HEK293 (cell line): ENCODE results near the gene SNAI1.

Source experiments
- CTCF ChIA-PET: fragments of 350-600 bp; formaldehyde crosslinking; extraction: SDS; loops from one replicate; lab custom pipeline; 2021; ENCODE audit warnings: antibody characterized with exemption; lab: Yijun Ruan, JAX
- POLR2A ChIA-PET: fragments of 300-600 bp; formaldehyde crosslinking; extraction: SDS; loops from one replicate; lab custom pipeline; 2020; ENCODE audit warnings: antibody characterized with exemption, inconsistent platforms; lab: Yijun Ruan, JAX
- H3K27ac ChIP-seq: fragments of 200-500 bp; sonication (Bioruptor generic); 2 replicates; pipeline ENCODE4 v1.5.1; 2014; ENCODE audit warnings: low read depth, low read length, control low read depth, inconsistent platforms; ENCODE audit errors: extremely low read depth
- H3K36me3 ChIP-seq, 2 experiments: fragments of 200-500 bp in 1 of 2; sonication (Bioruptor generic) in 1 of 2; 1 replicate in 1 of 2; 2 replicates in 1 of 2; pipeline ENCODE4 v1.5.1; 2014 to 2017; ENCODE audit warnings: inconsistent platforms in 2 of 2, low read length in 2 of 2; ENCODE audit not compliant: control insufficient read depth in 2 of 2, insufficient read depth in 1 of 2
- H3K4me1 ChIP-seq: fragments of 200-500 bp; sonication (Bioruptor generic); 2 replicates; pipeline ENCODE4 v1.5.1; 2014; ENCODE audit warnings: mild to moderate bottlenecking, low read length, inconsistent platforms; ENCODE audit not compliant: control insufficient read depth, insufficient read depth
- H3K4me3 ChIP-seq: 2 replicates; pipeline ENCODE4 v1.5.1; 2011; ENCODE audit warnings: low read depth, mild to moderate bottlenecking, control low read depth, low read length, moderate library complexity
- H3K9me3 ChIP-seq: fragments of 200-500 bp; sonication (Bioruptor generic); 2 replicates; pipeline ENCODE4 v1.5.1; 2014; ENCODE audit warnings: low read depth, low read length, inconsistent platforms; ENCODE audit not compliant: control insufficient read depth, insufficient read depth
- KLF1 ChIP-seq: fragments of 450-650 bp; formaldehyde crosslinking; IDR thresholded peaks from 2 replicates; pipeline ENCODE4 v1.5.1; 2016; ENCODE audit warnings: missing biosample characterization, missing genetic modification characterization
- SCRT2 ChIP-seq: fragments of 450-650 bp; formaldehyde crosslinking; IDR thresholded peaks from 2 replicates; pipeline ENCODE4 v1.5.1; 2016; ENCODE audit warnings: missing biosample characterization, missing genetic modification characterization
- SP7 ChIP-seq: fragments of 450-650 bp; formaldehyde crosslinking; IDR thresholded peaks from 2 replicates; pipeline ENCODE4 v1.5.1; 2016; ENCODE audit warnings: missing biosample characterization, missing genetic modification characterization
- TSHZ1 ChIP-seq: fragments of 450-650 bp; formaldehyde crosslinking; IDR thresholded peaks from 2 replicates; pipeline ENCODE4 v1.5.1; 2016; ENCODE audit warnings: missing biosample characterization, missing genetic modification characterization, borderline replicate concordance
- ZNF121 ChIP-seq: fragments of 450-650 bp; formaldehyde crosslinking; IDR thresholded peaks from 2 replicates; pipeline ENCODE4 v1.5.1; 2016; ENCODE audit warnings: missing biosample characterization, missing genetic modification characterization
- ZNF140 ChIP-seq: fragments of 450-650 bp; formaldehyde crosslinking; IDR thresholded peaks from 2 replicates; pipeline ENCODE4 v1.5.1; 2016; ENCODE audit warnings: missing biosample characterization, missing genetic modification characterization
- ZNF169 ChIP-seq: fragments of 450-650 bp; formaldehyde crosslinking; IDR thresholded peaks from 2 replicates; pipeline ENCODE4 v1.5.1; 2016; ENCODE audit warnings: missing biosample characterization, missing genetic modification characterization
- ZNF280C ChIP-seq: fragments of 450-650 bp; formaldehyde crosslinking; IDR thresholded peaks from 2 replicates; pipeline ENCODE4 v1.5.1; 2016; ENCODE audit warnings: missing biosample characterization, missing genetic modification characterization
- ZNF398 ChIP-seq: fragments of 450-650 bp; formaldehyde crosslinking; IDR thresholded peaks from 2 replicates; pipeline ENCODE4 v1.5.1; 2017; ENCODE audit warnings: missing biosample characterization, missing genetic modification characterization
- ZNF426 ChIP-seq: fragments of 450-650 bp; formaldehyde crosslinking; IDR thresholded peaks from 2 replicates; pipeline ENCODE4 v1.5.1; 2017; ENCODE audit warnings: missing biosample characterization, missing genetic modification characterization, mild to moderate bottlenecking, inconsistent platforms, moderate library complexity
- ZNF558 ChIP-seq: fragments of 450-650 bp; formaldehyde crosslinking; IDR thresholded peaks from 2 replicates; pipeline ENCODE4 v1.5.1; 2016; ENCODE audit warnings: missing biosample characterization, missing genetic modification characterization
- ZNF571 ChIP-seq: fragments of 450-650 bp; formaldehyde crosslinking; IDR thresholded peaks from 2 replicates; pipeline ENCODE4 v1.5.0; 2017; ENCODE audit warnings: missing biosample characterization, missing genetic modification characterization
- ZNF623 ChIP-seq: fragments of 450-650 bp; formaldehyde crosslinking; IDR thresholded peaks from 2 replicates; pipeline ENCODE4 v1.5.1; 2016; ENCODE audit warnings: missing biosample characterization, missing genetic modification characterization
- ZNF677 ChIP-seq: fragments of 450-650 bp; IDR thresholded peaks from 2 replicates; pipeline ENCODE4 v1.5.0; 2018; ENCODE audit warnings: missing biosample characterization, mild to moderate bottlenecking, missing genetic modification characterization, moderate library complexity
- ZNF704 ChIP-seq: fragments of 450-650 bp; formaldehyde crosslinking; IDR thresholded peaks from 2 replicates; pipeline ENCODE4 v1.5.1; 2016; ENCODE audit warnings: missing biosample characterization, missing genetic modification characterization
- ZNF76 ChIP-seq: fragments of 450-650 bp; formaldehyde crosslinking; IDR thresholded peaks from 2 replicates; pipeline ENCODE4; 2016; ENCODE audit warnings: low read depth, missing biosample characterization, missing genetic modification characterization, borderline replicate concordance
- ZNF837 ChIP-seq: fragments of 450-650 bp; formaldehyde crosslinking; IDR thresholded peaks from 2 replicates; pipeline ENCODE4 v1.5.1; 2016; ENCODE audit warnings: missing biosample characterization, missing genetic modification characterization
- TF ChIP-seq, protein P1 (sequence below): fragments of 450-650 bp; formaldehyde crosslinking; IDR thresholded peaks from 2 replicates; pipeline ENCODE4 v1.5.1; 2016; ENCODE audit warnings: missing biosample characterization, missing genetic modification characterization
- TF ChIP-seq, protein P2 (sequence below): fragments of 450-650 bp; formaldehyde crosslinking; optimal IDR thresholded peaks from 2 replicates; pipeline ENCODE3; 2016; ENCODE audit warnings: missing biosample characterization, mild to moderate bottlenecking, missing genetic modification characterization

SNAI1 gene

GRCh38 chr20:50003253-50003656, 20.5 kb downstream of the SNAI1 start:
- no peaks in the 10 kb centered on the region for H3K36me3 ChIP-seq
- no peaks in the 10 kb centered on the region for H3K9me3 ChIP-seq
- no peak overlapping the region for H3K4me3 ChIP-seq
- ChIA-PET POLR2A (no interaction called here), CTCF (interaction anchor here (0.7 to 1.5 kb wide), 2 partner anchors 17 to 176 kb away, joined by 3 to 5 read pairs; no protein-coding TSS in a partner anchor)
- H3K27ac ChIP-seq = no peak overlapping the region
- H3K4me1 ChIP-seq = no peaks in the 10 kb centered on the region
- no peak for TF ChIP-seq ZNF558 (tag by site-specific recombination)
- TF ChIP-seq SCRT2 (tag by site-specific recombination) = no peak
- TF ChIP-seq ZNF677 (tag by site-specific recombination) = no peak
- TF ChIP-seq ZNF704 (tag by site-specific recombination) = no peak
- no peak for TF ChIP-seq ZNF169 (tag by site-specific recombination)
- no peak for TF ChIP-seq SP7 (tag by site-specific recombination)
- TF ChIP-seq KLF1 (tag by site-specific recombination) = no peak
- no peak for TF ChIP-seq ZNF280C (tag by site-specific recombination)

GRCh38 chr20:50004229-50004628, 21.4 kb downstream of the SNAI1 start:
- no peaks in the 10 kb centered on the region for H3K9me3 ChIP-seq
- ChIA-PET POLR2A (no interaction called here), CTCF (interaction anchor here (0.6 to 4.9 kb wide), 3 partner anchors 67 to 384 kb away, joined by 3 to 28 read pairs (median 5); no protein-coding TSS in a partner anchor)
- H3K4me3 ChIP-seq = no peak overlapping the region
- TF ChIP-seq ZNF837 (tag by site-specific recombination) = no peak
- TF ChIP-seq, protein P1, sequence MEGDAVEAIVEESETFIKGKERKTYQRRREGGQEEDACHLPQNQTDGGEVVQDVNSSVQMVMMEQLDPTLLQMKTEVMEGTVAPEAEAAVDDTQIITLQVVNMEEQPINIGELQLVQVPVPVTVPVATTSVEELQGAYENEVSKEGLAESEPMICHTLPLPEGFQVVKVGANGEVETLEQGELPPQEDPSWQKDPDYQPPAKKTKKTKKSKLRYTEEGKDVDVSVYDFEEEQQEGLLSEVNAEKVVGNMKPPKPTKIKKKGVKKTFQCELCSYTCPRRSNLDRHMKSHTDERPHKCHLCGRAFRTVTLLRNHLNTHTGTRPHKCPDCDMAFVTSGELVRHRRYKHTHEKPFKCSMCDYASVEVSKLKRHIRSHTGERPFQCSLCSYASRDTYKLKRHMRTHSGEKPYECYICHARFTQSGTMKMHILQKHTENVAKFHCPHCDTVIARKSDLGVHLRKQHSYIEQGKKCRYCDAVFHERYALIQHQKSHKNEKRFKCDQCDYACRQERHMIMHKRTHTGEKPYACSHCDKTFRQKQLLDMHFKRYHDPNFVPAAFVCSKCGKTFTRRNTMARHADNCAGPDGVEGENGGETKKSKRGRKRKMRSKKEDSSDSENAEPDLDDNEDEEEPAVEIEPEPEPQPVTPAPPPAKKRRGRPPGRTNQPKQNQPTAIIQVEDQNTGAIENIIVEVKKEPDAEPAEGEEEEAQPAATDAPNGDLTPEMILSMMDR = no peak
- no peak for TF ChIP-seq ZNF571 (tag by site-specific recombination)
- peak; percentile 74; the same call in 1 of the 2 replicates for TF ChIP-seq ZNF121 (tag by site-specific recombination)
- TF ChIP-seq ZNF140 = no peak
- no peaks in the 10 kb centered on the region for H3K4me1 ChIP-seq
- H3K27ac ChIP-seq = no peak overlapping the region
- no peaks in the 10 kb centered on the region for H3K36me3 ChIP-seq

DNA sequence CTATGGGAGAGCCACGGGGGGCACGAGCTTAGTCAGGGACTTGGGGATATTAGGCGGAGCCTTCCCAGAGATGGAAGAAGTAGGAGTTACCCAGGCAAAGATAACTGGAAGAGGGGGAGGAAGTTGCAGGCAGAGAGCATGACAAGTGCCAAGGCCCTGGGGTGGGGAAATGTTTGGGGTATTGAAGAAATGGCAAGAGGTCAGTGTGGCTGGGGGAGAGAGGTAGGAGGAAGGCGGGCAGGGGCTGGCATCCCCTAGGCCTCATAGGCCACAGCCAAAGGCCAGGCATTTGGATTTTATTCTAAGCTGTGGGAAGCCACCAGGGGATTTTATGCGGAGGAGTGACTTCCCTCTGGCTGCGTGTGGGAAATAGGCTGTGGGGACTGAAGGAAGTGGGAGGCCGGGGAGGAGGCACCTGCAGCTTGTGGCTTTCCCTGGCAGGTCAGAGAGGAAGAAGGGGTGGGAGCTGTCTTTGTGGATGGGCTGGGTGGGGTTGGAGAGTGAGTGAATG, 22.7 kb downstream of the SNAI1 start:
- Histone ChIP-seq H3K36me3 (no peaks in the 10 kb centered on the region), H3K4me1 (no peaks in the 10 kb centered on the region), H3K4me3 (no peak overlapping the region), H3K9me3 (no peaks in the 10 kb centered on the region), H3K27ac (no peak overlapping the region)
- POLR2A ChIA-PET = interaction anchor here (0.7 kb wide), 1 partner anchor 25 kb away, joined by 3 read pairs; no protein-coding TSS in a partner anchor
- CTCF ChIA-PET = interaction anchor here (0.6 to 4.9 kb wide), 3 partner anchors 65 to 328 kb away, joined by 3 to 28 read pairs (median 3); no protein-coding TSS in a partner anchor
- TF ChIP-seq ZNF623 (tag by site-specific recombination) (peak; percentile 88), TSHZ1 (no peak), ZNF426 (tag by site-specific recombination) (no peak), ZNF398 (tag by site-specific recombination) (peak; percentile 41), ZNF76 (tag by site-specific recombination) (no peak)
- TF ChIP-seq, protein P2, sequence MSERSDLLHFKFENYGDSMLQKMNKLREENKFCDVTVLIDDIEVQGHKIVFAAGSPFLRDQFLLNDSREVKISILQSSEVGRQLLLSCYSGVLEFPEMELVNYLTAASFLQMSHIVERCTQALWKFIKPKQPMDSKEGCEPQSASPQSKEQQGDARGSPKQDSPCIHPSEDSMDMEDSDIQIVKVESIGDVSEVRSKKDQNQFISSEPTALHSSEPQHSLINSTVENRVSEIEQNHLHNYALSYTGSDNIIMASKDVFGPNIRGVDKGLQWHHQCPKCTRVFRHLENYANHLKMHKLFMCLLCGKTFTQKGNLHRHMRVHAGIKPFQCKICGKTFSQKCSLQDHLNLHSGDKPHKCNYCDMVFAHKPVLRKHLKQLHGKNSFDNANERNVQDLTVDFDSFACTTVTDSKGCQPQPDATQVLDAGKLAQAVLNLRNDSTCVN (tag by site-specific recombination) = no peak
